NCI-H1694 treated with DMSO at 0.1 percent for 48 hours (cell line): ENCODE measurements around the gene HHAT.

Experiments used
- DNase-seq: peaks from one replicate; lab custom pipeline; 2025; lab: John Stamatoyannopoulos, UW

HHAT gene

DNA sequence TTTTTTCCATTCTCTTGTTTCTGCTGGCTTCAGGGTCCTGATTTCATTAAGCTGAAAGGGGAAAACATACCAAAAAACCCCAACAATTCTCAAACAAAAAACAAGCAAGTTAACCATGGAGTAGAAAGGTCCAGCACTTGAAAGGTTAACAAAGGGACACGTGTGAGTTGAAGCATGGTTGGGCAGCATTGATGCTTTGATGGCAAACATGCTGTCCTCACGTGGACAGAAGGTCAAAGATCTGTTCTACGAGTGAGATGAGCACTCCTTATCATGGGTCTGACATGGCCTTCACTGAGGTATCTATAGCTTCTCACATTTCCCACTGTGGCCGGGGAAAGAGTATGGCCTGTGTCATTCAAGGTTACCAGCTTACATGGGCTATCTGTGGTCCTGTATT is 394.9 kb downstream of the HHAT start:
- DNase-seq = no peak

DNA sequence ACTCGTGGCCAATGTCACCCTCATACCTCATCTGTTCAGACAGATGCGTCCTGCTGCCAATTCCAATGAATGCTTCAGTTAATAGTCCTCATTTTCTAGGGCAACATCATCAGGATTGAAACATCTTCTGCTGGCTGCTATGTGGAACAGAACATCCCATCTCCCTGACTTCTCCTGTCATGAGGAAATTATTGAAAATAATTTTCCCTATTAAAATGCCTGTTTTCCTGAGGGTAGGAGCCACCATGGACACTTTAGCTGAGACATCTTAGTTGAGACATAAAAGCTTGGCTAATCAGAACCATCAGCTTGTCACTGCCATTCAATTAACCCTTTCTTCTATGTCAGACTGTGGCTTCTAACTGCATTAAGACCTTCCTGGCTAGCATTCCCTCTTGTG is 396.1 kb downstream of the HHAT start:
- no peak for DNase-seq
